ENCODE data around the gene ART3.

Gene ART3

DNA sequence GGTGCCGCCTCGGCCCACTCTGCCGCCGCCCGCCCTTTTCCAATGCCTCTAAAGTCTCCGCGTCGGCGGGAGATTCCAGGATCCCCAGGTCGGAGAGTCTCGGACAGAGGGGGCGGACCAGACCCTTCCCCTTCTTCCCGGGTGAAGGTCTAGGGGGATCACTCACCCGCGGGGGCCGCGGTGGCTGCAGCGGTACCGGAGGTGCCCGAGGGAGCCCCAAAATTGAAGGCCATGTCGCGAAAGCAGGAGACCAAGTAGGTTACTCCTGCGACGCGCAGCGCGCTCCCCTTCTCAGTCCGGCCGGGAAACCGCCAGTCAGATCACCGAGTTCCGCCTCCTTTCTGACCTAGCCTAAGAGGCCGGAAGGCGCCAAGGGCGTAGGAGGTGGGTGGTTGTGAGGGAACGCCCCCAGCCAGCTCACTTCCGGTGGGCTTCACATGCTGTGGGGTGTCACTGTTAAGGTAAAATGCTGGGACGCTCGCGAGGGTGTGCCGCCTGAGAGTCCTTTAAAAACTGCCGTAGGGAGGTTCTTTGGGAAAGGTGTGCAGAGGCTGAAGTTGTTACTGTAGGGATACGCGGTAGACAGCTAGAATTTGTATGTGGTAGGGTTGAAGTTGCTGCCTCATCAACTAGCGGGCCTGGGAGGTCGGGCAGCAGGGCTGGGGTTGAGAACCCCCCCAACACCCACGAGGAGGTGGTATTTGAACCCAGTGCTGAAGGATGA, 73.8 kb downstream of the ART3 start, which contains the start of gene NUP54:
Gene NUP54 (minus strand): TSS at position 256 of the 724 bp plus-strand sequence. CDS start 23 bp downstream, at position 233.
- peak; percentile 94 for DNase-seq

GRCh38 chr4:76153356-76153755, 78.8 kb downstream of the ART3 start:
- DNase-seq, result no peak

DNA sequence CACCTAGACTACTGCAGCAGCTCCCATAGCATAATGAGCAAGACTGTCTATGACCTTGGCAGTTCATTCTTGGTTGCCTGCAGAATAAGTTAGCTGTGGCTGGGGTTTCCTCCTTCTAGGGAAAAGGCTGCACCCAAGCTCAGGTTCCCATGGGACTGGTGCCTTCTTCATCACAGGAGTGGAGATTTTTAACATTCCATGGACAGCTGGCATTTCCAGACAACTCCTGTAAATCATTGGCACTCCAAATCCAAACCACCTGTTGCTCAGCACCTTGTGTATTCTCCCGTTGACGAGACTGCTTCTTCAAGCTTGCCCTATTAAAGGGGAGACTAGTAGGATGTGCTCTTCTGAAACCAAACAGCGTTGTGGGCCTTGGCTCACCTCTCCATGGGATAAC, 81.5 kb downstream of the ART3 start:
- no peak for DNase-seq

DNA sequence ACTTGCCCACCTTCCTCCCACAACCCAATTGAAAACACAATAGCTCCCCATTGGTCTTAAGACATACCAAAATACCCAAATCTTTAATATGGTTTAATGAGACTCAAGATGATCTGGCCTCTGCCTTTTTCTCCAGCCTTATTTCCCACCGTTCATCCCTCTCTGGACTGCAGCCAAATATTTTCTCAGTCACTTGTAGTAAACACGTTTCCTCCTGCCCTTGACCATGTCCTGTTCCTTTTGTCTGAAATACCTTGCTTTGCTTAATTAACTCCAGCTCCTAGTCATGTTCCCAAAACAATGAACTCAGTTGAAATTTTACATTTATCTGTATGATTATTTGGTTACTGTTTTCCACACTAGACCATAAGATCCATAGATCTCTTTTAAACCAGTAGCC, 82.1 kb downstream of the ART3 start:
- DNase-seq, result no peak

- DNase-seq, result no peak
These were observed 85.8 kb downstream of the ART3 start for GRCh38 chr4:76160355-76160754.

Data from fibroblast of skin of scalp (primary cell).